IPS-NIHi11 (cell line): ENCODE data around the gene PAPPA.

Experiments used
- DNase-seq: peaks from one replicate; pipeline ENCODE4 v3.0.0; 2012; ENCODE audit warnings: mixed read lengths, low spot score

PAPPA gene

DNA sequence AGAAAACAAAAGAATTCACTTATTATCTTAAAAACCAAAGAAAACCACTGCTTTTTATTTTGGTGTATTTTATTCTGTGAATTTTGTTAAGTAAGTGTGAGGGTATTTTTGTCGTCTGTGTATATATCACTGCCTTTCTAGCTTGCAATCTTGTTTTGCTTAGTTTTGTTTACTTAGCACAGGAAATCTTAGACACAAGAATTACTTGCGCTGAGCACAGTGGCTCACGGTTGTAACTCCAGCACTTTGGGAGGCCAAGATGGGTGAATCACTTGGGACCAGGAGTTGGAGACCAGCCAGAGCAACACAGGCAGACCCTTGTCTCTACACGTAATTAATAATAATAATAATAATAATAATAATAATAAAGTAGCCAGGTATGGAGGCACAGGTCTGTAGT is 230.3 kb downstream of the PAPPA start:
- DNase-seq = no peak

DNA sequence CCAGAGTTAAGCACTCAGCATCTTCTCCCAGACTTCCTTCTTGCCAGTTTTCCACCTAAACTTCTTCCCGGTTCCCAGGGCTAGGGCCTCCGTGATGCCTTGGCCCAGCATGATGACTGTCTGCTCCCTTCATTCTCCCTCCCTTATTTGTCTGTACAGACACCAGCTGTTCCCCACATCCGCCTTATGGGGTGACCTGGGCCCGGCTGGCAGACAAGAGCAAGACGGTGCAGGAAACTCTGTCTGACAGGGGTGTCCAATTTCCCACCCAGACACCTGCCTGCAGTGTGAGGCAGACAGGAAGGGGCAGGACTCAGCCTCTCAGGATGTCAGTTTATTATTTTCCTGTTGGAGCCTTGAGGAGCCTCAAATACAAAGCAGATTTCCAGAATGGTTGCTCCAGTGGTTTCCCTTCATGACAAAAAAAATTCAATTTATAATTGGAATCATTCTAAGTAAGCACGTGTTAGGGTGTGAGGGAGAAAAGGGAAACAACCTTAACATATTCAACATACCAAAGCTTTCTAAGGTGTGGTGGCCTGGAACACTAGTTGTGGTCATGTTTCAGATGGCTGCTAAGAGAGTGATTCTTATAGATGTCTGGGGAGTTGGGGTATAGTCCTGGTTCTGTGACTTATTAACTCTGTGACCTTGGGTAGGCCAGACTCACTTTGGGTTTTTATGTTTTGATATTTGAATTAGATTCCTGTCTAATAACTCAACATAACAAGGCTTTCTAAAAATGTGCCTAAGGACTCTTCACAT is 234.5 kb downstream of the PAPPA start:
- no peak for DNase-seq

DNA sequence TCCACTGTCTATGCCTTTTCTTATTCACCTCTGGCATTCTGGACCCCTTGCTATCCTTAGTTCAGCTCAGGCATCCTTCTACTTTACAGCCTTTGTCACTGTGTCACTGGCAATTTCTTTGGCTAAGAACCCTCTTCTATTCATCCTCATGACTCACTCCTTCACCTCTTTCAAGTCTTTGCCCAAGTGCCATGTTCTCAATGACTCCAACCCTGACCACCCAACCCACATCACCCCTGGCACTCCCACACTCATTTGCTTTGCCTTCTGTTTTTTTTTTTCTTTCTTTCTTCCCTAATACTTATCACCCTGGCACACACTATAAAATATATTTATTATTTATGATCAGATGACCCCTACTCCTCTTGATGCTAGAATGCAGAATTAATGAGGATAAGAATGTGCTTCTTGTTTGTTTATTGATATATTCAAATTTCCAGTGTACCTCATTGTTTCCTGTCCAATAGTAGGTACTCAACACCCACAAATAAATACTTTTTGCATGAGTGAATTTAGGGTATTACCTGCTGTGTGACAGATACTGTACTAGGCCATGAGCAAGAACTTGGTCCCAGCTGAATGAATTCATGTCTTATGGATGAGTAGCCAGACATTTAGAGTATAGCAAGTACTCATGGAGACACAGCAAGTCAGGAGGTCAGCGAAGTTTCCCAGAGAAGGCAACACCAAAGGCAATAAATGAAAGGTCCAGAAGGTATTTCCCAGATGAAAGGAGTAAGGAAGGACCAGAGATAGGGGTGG is 236.1 kb downstream of the PAPPA start:
- no peak for DNase-seq

DNA sequence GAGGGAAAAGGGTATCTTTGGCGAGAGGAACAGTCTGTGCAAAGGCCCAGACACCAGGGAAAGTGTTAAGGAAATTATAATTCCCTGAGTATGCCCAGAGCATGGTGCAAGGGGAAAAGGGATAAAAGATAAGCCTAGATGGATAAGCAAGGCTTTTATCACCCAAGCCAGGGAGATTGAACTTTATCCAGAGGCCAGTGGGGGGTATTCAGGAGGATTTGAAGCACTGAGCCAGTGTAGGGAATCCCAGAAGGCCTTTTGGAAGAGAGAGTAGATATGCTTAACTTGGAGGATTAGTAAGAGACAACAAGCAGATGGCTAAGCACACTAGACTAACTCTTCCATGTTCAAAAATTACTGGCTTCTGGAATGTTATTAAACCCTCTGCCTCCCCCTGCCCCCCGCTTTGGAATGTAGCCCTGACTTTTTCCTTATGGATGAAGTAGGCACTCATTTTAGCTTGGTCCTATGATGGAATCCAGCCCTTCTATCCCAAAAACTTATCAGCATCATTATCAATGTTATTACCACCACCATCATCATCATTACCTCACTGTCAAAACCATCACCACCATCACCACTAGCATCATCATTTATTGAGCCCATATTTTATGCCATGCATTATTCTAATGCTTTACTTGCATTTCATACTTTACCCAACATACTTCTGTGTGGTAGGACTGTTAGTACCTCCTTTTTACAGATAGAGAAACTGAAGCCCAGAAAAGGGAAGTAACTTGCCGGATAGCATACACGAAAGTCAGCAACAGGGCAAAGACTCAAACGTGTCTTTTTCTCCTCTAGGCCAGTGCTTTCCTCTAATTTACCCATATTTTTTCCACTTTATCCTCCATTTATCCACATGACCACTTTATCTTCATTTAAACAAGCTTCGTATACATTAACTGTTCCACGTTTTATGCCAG is 237.0 kb downstream of the PAPPA start:
- DNase-seq = no peak

DNA sequence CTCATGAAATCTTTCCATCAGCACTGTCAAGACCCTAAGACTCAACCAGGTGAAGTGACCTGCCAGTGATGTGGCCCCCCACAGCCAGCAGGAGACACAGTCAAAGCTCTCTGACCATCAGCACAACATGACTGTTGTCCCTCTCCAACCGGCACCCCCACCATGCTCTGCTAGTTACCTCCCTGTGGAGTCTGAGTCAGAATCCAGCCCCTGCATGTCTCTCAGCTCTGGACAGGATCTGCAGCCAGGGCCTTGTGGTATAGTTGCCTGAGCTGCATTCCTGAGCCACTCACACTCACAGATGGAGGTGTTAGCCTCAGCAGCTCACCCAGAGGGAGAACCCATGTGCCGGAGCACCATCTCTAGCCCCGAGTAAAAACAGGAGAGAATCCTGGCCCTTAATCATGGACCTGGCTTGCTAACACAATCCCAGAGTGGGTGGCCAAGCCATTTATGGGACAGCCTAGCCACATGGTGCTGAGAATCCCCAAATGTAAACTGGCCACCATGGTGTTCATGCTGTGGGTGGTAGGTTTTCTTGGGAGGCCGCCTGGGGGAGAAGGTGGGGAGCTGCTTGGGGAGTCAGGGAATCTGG is 237.8 kb downstream of the PAPPA start:
- no peak for DNase-seq

DNA sequence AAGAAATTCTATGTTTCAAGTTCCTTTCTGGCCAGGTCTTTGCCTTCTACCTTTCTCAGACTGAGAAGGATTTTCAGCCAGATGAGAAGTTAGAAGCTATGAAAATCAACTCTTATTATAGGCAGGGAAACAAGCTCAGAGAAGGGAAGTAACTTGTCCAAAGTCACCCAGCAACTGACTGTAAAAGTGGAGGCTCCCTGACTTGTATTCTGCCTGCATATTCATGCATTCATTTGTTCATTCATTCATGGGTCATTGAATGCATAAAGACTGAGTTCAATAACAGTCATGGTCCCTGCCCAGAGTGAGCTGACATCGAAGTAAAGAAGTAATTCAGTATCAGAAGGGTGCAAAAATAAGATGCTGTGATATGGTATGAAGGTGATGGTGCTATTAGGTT is 239.6 kb downstream of the PAPPA start:
- no peak for DNase-seq

DNA sequence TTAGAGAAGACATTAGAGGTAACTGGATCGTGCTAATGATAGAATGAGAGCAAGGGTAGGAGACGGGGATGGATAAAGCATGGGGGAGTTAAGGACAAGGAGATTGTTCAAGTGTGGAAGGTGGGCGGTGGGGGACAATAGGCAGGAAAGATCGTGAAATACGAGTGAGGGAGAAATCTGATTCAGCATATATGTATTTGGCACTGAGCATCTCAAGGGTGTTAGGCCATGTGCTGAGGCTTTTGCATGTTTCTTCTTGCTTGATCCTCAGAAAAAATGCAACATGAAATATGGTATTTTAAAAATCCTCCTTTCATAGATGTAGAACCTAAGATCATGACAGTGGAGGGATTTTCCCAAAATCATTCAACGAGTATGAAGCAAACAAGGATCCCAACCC is 240.5 kb downstream of the PAPPA start:
- no peak for DNase-seq

DNA sequence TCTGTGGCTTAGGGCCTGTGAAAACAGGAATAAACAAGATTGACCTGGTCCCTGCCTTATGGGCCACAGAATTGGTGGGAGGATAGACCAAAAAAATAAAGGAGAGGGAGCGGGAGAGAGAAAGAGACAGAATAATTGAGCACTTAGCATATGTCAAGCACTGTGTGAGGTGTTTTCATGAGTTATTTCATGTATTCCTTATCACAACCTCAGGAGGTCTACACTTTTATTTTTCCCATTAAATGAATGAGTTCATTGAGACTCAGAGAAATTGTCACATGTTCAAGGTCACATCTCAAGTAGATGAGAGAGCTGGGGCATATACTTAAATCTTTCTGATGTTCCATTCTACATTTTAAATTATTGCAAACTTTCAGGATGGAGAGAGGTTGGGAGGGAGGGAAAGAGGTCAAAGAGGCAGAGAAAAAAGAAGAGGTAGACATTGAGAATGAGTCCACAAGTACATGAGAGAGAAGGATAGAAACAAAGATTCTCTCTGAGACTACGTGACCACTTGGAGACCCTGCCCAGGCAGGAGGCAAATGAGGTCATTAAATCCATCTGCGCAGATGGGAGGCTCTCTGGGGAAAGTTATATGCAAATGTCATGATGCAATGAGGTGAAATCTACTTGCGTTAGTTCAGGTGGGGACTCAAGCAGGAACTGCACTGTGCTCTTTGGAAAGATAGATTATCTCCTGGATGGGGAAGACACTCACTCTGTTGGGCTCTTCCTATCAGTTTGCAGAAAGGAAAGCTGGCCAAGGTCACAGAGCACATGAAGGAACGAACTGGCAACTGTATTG is 241.5 kb downstream of the PAPPA start:
- DNase-seq = no peak

DNA sequence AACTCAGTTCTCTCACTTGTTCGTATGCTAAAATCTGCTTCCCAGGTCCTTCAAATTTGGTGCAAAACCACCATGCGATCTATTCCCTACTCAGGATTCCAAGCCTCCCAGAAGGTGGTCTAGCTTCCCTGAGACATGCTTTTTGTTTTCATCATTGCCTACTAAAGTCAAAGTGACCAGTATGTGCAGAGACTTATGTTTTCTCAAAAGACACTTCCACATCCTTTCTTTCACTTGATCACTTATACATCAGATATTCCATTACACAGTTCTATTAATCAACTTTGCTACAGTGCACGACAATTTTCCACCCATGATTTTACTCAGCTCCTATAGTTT is 242.1 kb downstream of the PAPPA start:
- no peak for DNase-seq

DNA sequence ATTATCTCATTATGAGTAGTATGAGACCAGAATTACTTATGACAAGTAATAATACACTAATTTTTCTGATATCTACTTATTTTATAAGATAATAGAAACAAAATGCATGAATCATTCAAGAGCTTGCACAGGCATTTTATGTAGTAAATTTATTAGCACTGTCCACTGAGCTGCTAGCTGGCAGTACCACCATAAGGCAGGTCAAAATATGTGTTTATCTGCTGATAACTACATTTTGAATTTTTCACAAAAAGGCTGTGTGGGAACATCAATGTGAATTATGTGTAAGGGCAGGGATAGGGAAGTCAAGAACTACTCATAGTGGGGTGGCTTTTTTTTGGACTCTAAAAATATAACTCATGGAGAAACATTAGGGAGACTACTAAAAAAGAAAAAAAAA is 249.6 kb downstream of the PAPPA start:
- DNase-seq = no peak

DNA sequence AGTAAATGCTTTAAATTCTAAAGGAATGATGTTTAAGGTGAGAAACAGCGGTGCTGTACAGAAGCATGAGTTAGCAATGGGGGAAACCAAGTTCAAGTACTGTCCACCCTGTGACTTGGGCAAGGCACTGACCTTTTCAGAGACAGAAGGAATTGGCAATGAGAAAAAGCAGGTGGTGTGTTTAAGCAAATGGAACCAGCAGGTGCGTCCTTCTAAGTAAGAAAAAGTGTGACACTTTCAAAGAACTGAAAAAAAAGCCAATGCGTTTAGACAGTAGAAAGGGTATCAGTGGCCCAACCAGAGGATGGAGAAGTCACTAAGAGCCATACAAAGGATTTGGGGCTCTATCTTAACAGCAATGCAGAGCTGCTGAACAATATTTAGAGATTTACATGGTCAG is 250.6 kb downstream of the PAPPA start:
- no peak for DNase-seq

DNA sequence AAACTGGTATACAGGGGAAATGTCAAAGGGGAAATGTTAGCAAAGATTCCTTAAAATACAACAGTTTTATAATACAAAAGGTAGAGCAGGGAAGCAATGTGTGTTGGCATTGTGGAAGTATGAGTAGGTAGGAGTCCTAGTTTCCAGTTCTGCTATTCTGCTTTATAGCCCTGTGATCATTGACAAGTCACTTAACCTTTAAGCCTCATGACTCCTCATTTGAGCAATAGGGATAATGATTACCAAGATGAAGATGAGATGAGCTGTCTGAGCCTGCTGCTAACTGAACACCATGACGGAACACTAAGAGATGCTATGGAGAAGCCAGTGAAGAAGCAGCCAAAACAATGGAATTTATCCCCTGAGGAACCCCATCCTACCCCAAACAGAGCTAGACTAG is 251.7 kb downstream of the PAPPA start:
- no peak for DNase-seq

DNA sequence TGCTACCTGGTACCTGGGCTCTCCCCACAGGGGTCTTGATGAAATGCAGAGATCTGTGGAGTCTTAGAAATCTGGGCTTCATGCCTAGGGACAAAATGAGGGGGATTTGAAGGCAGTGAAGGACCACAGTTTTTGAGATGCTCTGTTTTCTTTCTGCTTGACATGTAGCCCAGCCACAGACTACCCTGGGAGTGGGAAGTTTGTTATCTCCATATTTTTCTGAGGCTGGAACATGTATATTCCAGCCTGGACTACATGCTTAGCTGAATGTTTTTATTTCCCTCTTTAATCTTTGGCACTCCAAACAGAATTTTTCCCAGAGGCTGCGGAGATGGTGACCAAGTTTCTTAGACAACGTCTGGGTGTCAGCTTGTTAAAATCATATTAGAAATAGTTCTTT is 252.9 kb downstream of the PAPPA start:
- no peak for DNase-seq

DNA sequence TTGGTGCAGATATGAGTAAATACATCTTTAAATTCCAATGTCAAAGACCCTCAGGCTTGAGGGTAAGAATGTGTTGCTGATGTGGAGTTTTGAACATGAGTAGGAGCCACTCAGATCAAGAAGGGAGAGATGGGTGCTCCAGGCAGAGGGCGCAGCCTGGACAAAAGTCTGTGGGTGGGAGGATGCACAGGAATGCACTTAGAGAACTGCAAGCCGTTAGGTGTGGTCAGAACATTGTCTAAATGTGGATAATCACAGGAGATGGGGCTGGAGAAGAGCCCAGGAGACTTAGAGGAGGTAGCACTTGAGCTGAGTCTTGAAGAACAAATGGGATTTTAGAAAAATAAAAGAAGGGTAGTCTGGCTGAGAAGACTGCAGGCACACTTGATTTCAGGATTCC is 255.5 kb downstream of the PAPPA start:
- DNase-seq = no peak

DNA sequence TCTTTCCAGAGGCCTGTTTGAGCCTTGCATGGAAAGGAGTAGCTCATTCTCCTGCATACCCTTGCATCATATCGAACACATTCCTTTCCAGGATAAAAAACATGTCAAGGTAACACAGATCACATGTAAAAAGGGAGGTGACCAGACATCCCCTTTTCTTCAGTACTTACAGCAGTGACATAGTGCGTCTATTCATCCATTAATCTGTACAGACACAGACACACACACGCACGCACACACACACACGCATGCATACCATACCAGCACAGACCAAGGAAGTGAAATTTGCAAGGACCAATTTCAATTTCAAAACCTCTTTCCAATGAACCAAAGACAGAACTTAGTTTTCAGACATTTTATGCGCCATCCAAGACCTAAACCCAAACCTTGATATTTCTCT is 256.0 kb downstream of the PAPPA start:
- DNase-seq = no peak

DNA sequence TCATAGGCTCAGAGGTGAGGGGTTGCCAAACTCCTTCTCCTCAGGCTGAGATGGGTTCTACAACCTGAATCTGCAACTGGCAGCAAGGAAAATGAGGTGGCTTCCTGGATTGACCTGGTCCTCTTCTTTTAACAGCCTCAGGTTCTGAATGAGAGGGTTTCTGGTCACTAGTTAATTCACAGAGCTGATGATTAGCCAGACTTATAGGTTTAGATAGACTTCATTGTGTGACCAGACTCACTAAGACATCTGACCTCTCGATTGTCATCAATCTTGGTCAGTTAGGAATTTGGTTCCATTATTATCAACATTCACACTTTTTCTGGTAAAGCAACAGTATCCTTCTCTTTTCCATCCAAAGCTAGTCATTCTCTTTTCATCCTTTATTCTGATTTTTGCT is 257.9 kb downstream of the PAPPA start:
- no peak for DNase-seq

DNA sequence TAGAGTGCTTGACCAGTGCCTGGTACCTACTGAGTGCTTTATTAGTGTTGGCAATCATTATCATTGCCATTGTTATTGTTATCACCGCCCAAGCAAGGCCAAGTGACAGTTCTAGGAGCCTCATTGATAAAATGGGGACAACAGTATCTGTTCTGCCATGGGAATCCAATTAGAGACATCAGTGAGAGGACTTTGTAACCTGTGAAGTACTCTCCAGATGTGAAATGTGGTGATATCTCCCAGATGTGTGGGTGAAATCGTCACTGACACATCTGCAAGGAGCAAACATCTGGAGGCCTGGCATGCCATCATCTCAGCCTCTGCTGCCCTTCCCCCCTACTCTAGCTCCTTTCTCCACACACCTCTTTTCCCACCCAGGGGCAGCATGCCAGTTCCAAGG is 260.8 kb downstream of the PAPPA start:
- DNase-seq = no peak

DNA sequence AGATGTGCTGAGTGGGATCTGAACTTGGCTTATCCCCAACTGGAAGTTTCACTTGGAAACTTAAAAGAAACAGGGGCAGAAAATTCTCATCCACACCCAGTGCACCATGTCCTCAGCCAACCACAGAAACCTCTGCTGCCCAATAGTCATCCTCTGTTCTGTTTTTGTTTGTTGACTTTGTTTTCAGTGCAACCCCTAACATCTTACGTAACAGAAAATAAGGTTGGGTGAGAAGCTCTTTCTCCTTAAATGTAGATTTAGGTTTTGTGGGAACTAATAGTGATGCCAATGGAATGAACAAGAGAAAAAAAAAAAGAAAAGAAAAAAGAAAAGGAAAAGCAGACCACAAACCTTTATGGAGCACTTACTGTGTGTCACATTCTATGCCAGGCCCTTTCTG is 262.8 kb downstream of the PAPPA start:
- DNase-seq = no peak

DNA sequence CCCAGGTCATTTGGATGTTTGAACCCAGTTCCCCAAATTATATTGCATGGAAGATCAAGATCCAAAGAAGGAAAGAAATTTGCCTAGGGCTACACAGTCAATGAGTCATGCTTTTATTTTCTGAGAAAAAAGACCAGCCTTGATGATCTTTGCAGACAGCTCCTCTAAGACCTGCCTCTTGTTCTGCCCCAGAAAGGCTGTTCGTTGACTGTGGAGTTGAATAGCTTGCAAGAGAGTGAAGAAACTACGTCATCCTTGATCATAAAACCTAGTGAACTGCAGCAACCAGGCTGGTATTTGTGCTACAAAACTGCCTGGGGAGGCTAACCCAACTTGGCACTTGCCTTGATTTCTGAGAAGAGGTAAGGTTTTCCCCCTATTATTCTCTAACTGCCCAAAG is 263.9 kb downstream of the PAPPA start:
- DNase-seq = no peak

DNA sequence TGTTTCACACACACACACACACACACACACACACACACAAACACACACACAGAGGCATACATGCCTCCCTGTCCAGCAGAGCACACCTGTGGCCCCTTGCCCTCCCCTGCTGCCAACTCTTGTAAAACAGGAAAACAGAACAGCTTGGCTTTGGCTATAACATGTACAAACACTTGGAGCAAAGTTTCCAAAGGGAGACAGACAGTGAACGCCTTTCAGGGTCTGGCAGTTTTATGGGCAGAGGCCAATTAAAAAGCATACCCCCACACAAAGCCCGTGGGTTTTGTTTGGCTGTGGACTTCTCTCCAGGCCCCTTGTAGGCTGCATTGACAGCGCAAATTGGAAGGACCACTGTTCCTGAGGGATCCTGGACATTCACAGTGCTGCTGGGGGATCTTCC is 265.6 kb downstream of the PAPPA start:
- DNase-seq = no peak

DNA sequence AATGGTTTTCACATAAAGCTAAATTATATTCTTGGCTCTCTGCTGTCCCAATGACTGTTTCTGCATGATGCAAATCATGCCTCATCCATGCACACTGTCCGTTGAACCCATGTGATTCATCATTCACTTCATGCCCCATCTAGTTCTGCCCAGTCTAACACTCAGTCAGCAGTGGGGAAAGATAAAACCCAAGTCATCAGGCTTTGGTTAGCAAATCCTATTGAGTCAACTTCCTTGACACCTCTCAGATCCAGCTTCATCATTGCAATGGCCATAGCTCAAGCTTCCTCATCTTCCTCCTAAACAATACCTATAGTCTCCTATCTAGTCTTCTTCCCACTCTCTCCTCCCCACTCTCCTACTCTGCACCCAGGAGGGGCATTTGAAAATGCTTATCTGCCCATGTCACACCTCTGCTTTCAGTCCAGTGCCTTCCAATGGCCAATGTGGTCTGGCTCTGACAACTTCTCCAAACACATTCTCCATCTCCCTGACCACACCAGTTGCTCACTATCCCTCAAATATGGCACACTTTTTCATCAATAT is 267.5 kb downstream of the PAPPA start:
- DNase-seq = no peak
